ENCODE data around the gene TNXB. TPM values are rescaled to one million over a fixed set of nuclear protein-coding genes. Genes with fewer than 3 reads are reported as not detected.

Gene TNXB
- total RNA-seq, 2 donors from 2014 or later = 7.3 to 20.1 TPM

GRCh38 chr6:32083812-32084768, 25.0 kb downstream of the TNXB start:
- H3K9me3 ChIP-seq = no peaks in the 10 kb centered on the region
- no peaks in the 10 kb centered on the region for H3K27me3 ChIP-seq
- intact Hi-C loops (cut with DNase I) = no loop called here
- no peak overlapping the region for H3K9ac ChIP-seq (ENCODE audit: low read depth in 2 of 2, low read length in 2 of 2)
- H3K4me1 ChIP-seq = peaks cover 5% of the 10 kb centered on the region
- H3K4me3 ChIP-seq = no peak overlapping the region
- no peak for DNase-seq
- no peak for TF ChIP-seq CTCF (IDR thresholded peaks at IDR 0.05)
- H3K27ac ChIP-seq = no peak overlapping the region
- H3K36me3 ChIP-seq = no peaks in the 10 kb centered on the region

- TF ChIP-seq CTCF (IDR thresholded peaks at IDR 0.05) = no peak
- H3K9ac ChIP-seq (ENCODE audit: low read depth in 2 of 2, low read length in 2 of 2) = no peak overlapping the region
- intact Hi-C loops (cut with DNase I) = no loop called here
- H3K36me3 ChIP-seq = no peaks in the 10 kb centered on the region
- no peak overlapping the region for H3K4me3 ChIP-seq
- no peak for DNase-seq
- no peaks in the 10 kb centered on the region for H3K9me3 ChIP-seq
- H3K27me3 ChIP-seq = no peaks in the 10 kb centered on the region
- H3K4me1 ChIP-seq = peaks cover 5% of the 10 kb centered on the region
- H3K27ac ChIP-seq = no peak overlapping the region
These were observed 26.2 kb downstream of the TNXB start for GRCh38 chr6:32082935-32083334.

- DNase-seq = no peak
- Histone ChIP-seq H3K36me3 (no peaks in the 10 kb centered on the region), H3K27ac (no peak overlapping the region), H3K4me1 (peaks cover 5% of the 10 kb centered on the region), H3K27me3 (no peaks in the 10 kb centered on the region), H3K9ac (ENCODE audit: low read depth in 2 of 2, low read length in 2 of 2) (no peak overlapping the region), H3K4me3 (no peak overlapping the region), H3K9me3 (no peaks in the 10 kb centered on the region)
- intact Hi-C loops (cut with DNase I) = no loop called here
- TF ChIP-seq CTCF (IDR thresholded peaks at IDR 0.05) = no peak
These were observed 26.7 kb downstream of the TNXB start for GRCh38 chr6:32082478-32082877.

GRCh38 chr6:32081168-32081990, 27.8 kb downstream of the TNXB start:
- intact Hi-C loops (cut with DNase I) = no loop called here
- H3K4me3 ChIP-seq = no peak overlapping the region
- no peaks in the 10 kb centered on the region for H3K36me3 ChIP-seq
- H3K27ac ChIP-seq = no peak overlapping the region
- no peaks in the 10 kb centered on the region for H3K9me3 ChIP-seq
- H3K9ac ChIP-seq (ENCODE audit: low read depth in 2 of 2, low read length in 2 of 2) = no peak overlapping the region
- no peaks in the 10 kb centered on the region for H3K4me1 ChIP-seq
- TF ChIP-seq CTCF (IDR thresholded peaks at IDR 0.05) = no peak
- no peak for DNase-seq
- no peaks in the 10 kb centered on the region for H3K27me3 ChIP-seq

- Histone ChIP-seq H3K9ac (ENCODE audit: low read depth in 2 of 2, low read length in 2 of 2) (no peak overlapping the region), H3K36me3 (no peaks in the 10 kb centered on the region), H3K27me3 (no peaks in the 10 kb centered on the region), H3K9me3 (no peaks in the 10 kb centered on the region), H3K4me3 (no peak overlapping the region), H3K27ac (no peak overlapping the region), H3K4me1 (no peaks in the 10 kb centered on the region)
- DNase-seq = no peak
- no peak for TF ChIP-seq CTCF (IDR thresholded peaks at IDR 0.05)
- intact Hi-C loops (cut with DNase I) = no loop called here
These were observed 29.4 kb downstream of the TNXB start for GRCh38 chr6:32079566-32080290.

Data from colonic mucosa (tissue), 4 donors.